ENCODE measurements around the gene MYBPH. TPM values are rescaled to one million over a fixed set of nuclear protein-coding genes. Genes with fewer than 3 reads are reported as not detected.

MYBPH gene
- total RNA-seq, 2 donors from 2014 or later: not detected

GRCh38 chr1:203151362-203152157, 24.1 kb downstream of the MYBPH start:
- no peak overlapping the region for H3K4me3 ChIP-seq (ENCODE audit: low read length)
- no peak overlapping the region for H3K4me3 Mint-ChIP-seq
- no peaks in the 10 kb centered on the region for H3K9me3 ChIP-seq (ENCODE audit: control insufficient read depth, low read length)
- peak; percentile 68 for DNase-seq
- WGBS, 2 experiments (ENCODE audit: insufficient coverage in 1 of 2, insufficient read length in 1 of 2): 80 to 87% methylated on average over 7 to 9 of the region's 9 CpGs
- H3K4me1 Mint-ChIP-seq: peaks cover 64% of the 10 kb centered on the region
- no peaks in the 10 kb centered on the region for H3K9me3 Mint-ChIP-seq
- H3K27ac Mint-ChIP-seq: peak overlapping the region; percentile 88
- H3K27ac ChIP-seq (ENCODE audit: low read depth, low read length): peak overlapping the region; percentile 70
- no peak for TF ChIP-seq CTCF (conservative IDR thresholded peaks at IDR 0.05)
- no peaks in the 10 kb centered on the region for H3K36me3 ChIP-seq (ENCODE audit: control insufficient read depth, insufficient read depth, low read length)
- H3K27me3 ChIP-seq (ENCODE audit: control insufficient read depth, insufficient read depth, low read length, poor library complexity, severe bottlenecking): no peaks in the 10 kb centered on the region
- no peaks in the 10 kb centered on the region for H3K27me3 Mint-ChIP-seq (ENCODE audit: insufficient read depth)
- H3K4me1 ChIP-seq (ENCODE audit: control insufficient read depth, insufficient read depth, low read length): peaks cover 19% of the 10 kb centered on the region
- H3K9ac ChIP-seq (ENCODE audit: extremely low read depth, low read length, poor library complexity, severe bottlenecking): no peak overlapping the region
- no peaks in the 10 kb centered on the region for H3K36me3 Mint-ChIP-seq (ENCODE audit: low read depth)

- no peak overlapping the region for H3K4me3 Mint-ChIP-seq
- H3K4me1 Mint-ChIP-seq: peaks cover 58% of the 10 kb centered on the region
- H3K27ac Mint-ChIP-seq: peak overlapping the region; percentile 53
- Histone ChIP-seq H3K9ac (ENCODE audit: extremely low read depth, low read length, poor library complexity, severe bottlenecking) (no peak overlapping the region), H3K4me3 (ENCODE audit: low read length) (no peak overlapping the region), H3K27me3 (ENCODE audit: control insufficient read depth, insufficient read depth, low read length, poor library complexity, severe bottlenecking) (no peaks in the 10 kb centered on the region), H3K9me3 (ENCODE audit: control insufficient read depth, low read length) (no peaks in the 10 kb centered on the region), H3K27ac (ENCODE audit: low read depth, low read length) (no peak overlapping the region), H3K36me3 (ENCODE audit: control insufficient read depth, insufficient read depth, low read length) (no peaks in the 10 kb centered on the region), H3K4me1 (ENCODE audit: control insufficient read depth, insufficient read depth, low read length) (peaks cover 19% of the 10 kb centered on the region)
- H3K27me3 Mint-ChIP-seq (ENCODE audit: insufficient read depth): no peaks in the 10 kb centered on the region
- WGBS, 2 experiments (ENCODE audit: insufficient coverage in 1 of 2, insufficient read length in 1 of 2): 70 to 84% methylated on average over 2 to 9 of the region's 9 CpGs
- DNase-seq: peak; percentile 71
- H3K9me3 Mint-ChIP-seq: no peaks in the 10 kb centered on the region
- TF ChIP-seq CTCF (conservative IDR thresholded peaks at IDR 0.05): no peak
- H3K36me3 Mint-ChIP-seq (ENCODE audit: low read depth): no peaks in the 10 kb centered on the region
These were observed 24.9 kb downstream of the MYBPH start for GRCh38 chr1:203150511-203151297.

GRCh38 chr1:203149188-203149840, 26.3 kb downstream of the MYBPH start:
- no peak for TF ChIP-seq CTCF (conservative IDR thresholded peaks at IDR 0.05)
- H3K9me3 ChIP-seq (ENCODE audit: control insufficient read depth, low read length): no peaks in the 10 kb centered on the region
- Mint-ChIP-seq H3K36me3 (ENCODE audit: low read depth) (no peaks in the 10 kb centered on the region), H3K27me3 (ENCODE audit: insufficient read depth) (no peaks in the 10 kb centered on the region), H3K4me1 (peaks cover 52% of the 10 kb centered on the region), H3K4me3 (no peak overlapping the region), H3K9me3 (no peaks in the 10 kb centered on the region), H3K27ac (peak overlapping the region; percentile 75)
- no peak overlapping the region for H3K4me3 ChIP-seq (ENCODE audit: low read length)
- WGBS, 2 experiments (ENCODE audit: insufficient coverage in 1 of 2, insufficient read length in 1 of 2): 75 to 80% methylated on average over 1 to 7 of the region's 7 CpGs
- no peaks in the 10 kb centered on the region for H3K36me3 ChIP-seq (ENCODE audit: control insufficient read depth, insufficient read depth, low read length)
- no peaks in the 10 kb centered on the region for H3K27me3 ChIP-seq (ENCODE audit: control insufficient read depth, insufficient read depth, low read length, poor library complexity, severe bottlenecking)
- no peak overlapping the region for H3K27ac ChIP-seq (ENCODE audit: low read depth, low read length)
- no peak overlapping the region for H3K9ac ChIP-seq (ENCODE audit: extremely low read depth, low read length, poor library complexity, severe bottlenecking)
- peak; percentile 68 for DNase-seq
- H3K4me1 ChIP-seq (ENCODE audit: control insufficient read depth, insufficient read depth, low read length): peaks cover 14% of the 10 kb centered on the region

Measured in endodermal cell (in vitro differentiated cells).